ENCODE measurements around the gene LDLRAD4.

GRCh38 chr18:13522256-13522655, 303.7 kb downstream of the LDLRAD4 start:
- no peak for TF ChIP-seq CTCF (conservative IDR thresholded peaks at IDR 0.05; ENCODE audit: low read depth in 2 of 2)
- TF ChIP-seq POLR2AphosphoS5 (IDR thresholded peaks at IDR 0.05; ENCODE audit: low read depth): no peak
- no peak for TF ChIP-seq EZH2phosphoT487 (IDR thresholded peaks at IDR 0.05; ENCODE audit: unreplicated experiment)
- TF ChIP-seq ETS1 (IDR thresholded peaks at IDR 0.05): no peak
- TF ChIP-seq EZH2 (IDR thresholded peaks at IDR 0.05; ENCODE audit: low read depth, unreplicated experiment): no peak
- TF ChIP-seq ZNF114 (CRISPR knock-in tag; IDR thresholded peaks at IDR 0.05): no peak
- no peak for TF ChIP-seq REST (IDR thresholded peaks at IDR 0.05; ENCODE audit: unreplicated experiment)
- TF ChIP-seq CREB1 (CRISPR knock-in tag; IDR thresholded peaks at IDR 0.05; ENCODE audit: low read depth): no peak

All from GM23338 (cell line).